GM18519 (cell line): ENCODE data around the gene AMPD2.
A peak's percentile ranks its signal among the peaks of the same experiment; 100 is the strongest.
"Not testable (repeated sequence)": the region's sequence is repeated elsewhere in the genome, so short reads cannot be mapped to it uniquely, and the experiment has no call there.

ENCODE experiments used
- ATAC-seq: cut with Tn5 transposase; IDR thresholded peaks from one replicate; pipeline ENCODE4 v1.9.1; 2021; ENCODE audit warnings: mild to moderate bottlenecking, moderate library complexity; ENCODE audit not compliant: unreplicated experiment, low FRiP score

The AMPD2 gene

DNA sequence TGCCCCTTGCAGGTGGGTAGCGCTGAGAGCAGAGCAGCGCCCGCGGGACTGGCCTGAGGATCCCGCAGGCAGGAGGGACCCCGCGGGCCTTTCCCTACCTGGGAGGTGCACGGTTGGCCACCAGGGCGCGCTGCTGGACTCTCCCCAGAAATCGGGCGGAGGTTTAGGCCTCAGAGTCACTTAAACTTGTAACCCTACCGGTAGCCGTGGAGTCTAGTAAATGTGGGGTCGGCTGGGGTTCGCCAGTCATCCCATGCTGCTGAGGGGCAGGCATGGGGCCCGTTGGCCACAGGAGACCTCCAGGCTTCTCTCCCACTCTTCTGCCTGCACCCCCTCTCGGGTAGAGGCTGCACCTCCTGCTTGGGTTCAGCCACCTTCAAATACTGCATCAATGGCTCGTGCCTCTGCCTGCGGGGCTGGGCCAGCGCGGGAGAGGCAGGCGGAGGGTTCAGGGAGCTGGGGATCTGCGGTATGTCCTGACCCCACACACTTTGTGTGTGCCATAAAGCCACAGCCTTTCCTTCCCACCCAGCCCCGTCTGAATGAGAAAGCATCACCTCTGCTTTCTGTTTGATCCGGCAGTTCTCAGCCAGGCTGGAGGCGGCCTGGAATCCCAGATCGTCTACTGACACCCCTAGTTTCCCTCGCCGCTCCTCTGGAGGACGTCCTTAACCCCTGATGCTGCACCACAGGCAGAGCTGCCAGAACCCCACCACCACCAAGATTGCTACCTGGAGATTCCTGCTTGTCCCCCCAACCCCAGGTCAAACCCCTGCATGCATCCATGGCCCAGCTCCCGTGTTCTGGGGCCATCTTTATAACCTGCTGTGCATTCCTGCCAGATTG, 24.0 kb downstream of the AMPD2 start:
- peak; percentile 55 for ATAC-seq

GRCh38 chr1:109644670-109645069, 25.0 kb downstream of the AMPD2 start:
- ATAC-seq, result no peak

DNA sequence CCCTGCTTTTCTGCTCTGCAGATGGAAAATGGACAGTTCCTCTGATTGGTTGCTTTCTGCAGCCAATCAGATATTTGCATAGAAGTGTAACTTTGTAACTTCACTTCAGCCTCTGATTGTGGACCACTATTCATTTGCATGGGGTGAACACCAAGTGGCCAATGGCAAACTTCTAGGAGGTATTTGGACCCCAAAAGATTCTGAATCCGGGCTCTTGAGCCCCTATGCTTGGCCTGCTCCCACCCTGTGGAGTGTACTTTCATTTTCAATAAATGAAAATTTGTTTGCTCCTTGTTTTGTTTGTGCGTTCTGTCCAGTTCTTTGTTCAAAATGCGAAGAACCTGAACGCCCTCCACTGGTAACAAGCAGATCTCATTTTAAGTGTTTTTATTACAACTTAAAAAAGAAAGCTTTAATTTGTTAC, 29.9 kb downstream of the AMPD2 start:
- no peak for ATAC-seq

DNA sequence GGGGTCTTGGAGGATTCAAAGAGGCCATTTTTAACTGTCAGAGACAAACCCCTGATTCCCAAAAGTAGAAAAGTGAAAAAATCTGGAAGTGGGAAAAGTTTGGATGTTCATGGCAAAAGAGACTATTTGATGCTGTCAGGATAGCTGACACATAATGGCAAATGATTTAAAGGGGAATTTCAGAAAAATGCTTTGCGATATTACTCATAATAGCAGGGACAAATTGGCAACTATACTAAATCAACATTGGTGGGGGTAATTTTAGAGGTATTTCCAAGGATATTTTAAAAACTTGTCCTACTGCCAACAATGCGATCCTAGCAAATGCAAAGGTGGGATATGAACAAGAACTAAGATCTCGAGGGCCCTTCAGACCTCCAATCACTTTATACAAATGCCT, 31.0 kb downstream of the AMPD2 start:
- no peak for ATAC-seq

GRCh38 chr1:109652402-109652801, 32.8 kb downstream of the AMPD2 start:
- no peak for ATAC-seq

- no peak for ATAC-seq
These were observed 33.7 kb downstream of the AMPD2 start for GRCh38 chr1:109653306-109653705.

DNA sequence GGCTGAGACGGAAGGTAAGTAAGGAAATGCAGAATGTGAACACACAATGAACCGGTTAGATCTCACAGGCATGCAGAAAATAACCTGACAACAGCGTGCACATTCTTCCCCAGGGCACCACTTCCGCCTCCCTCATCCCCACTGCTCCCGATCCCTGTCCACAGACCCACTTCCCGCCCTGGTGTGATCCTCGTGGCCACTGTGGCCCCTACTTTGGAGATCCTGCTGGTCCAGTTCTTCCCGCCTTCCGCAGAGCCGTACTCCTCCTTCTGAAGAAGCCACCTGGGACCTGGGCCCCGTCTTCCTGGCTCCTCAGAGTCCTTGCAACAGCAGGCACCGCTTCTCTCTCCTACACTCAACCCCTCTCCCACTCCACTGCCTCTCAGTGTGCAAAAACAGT, 34.9 kb downstream of the AMPD2 start:
- ATAC-seq, result no peak

DNA sequence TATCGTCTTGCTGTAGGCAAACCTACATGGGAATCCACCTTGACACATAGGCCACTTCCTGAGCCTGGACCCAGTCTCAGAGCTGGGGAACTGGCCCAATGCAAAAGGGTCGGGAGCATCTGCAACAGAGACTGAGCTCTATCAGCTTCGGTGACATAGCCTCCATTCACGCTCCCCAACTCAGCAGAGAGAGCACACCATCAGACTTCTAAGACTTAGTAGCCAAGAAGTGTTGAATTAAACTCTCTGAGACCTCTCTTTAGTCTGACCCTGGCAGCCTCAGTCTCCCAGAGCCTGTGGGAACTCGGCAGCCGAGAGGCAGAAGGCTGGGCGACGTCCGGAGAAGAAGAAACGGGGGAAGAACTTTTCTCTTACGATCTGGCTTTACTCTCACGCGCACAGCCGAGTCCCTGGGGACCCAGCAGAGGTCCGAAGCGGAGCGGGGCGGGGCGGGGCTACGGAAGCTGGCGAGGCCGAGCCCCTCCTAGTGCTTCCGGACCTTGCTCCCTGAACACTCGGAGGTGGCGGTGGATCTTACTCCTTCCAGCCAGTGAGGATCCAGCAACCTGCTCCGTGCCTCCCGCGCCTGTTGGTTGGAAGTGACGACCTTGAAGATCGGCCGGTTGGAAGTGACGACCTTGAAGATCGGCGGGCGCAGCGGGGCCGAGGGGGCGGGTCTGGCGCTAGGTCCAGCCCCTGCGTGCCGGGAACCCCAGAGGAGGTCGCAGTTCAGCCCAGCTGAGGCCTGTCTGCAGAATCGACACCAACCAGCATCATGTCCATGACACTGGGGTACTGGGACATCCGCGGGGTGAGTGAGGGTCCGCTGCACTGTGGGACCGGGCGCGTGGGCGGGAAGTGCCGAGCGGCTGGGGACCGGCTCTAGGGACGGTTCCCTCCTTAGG, 36.2 kb downstream of the AMPD2 start, which contains the start of gene GSTM4:
TSS of gene GSTM4 (plus strand) at position 485 of the 905 bp plus-strand sequence. CDS start at position 776, 291 bp downstream.
- peak; percentile 47 for ATAC-seq

DNA sequence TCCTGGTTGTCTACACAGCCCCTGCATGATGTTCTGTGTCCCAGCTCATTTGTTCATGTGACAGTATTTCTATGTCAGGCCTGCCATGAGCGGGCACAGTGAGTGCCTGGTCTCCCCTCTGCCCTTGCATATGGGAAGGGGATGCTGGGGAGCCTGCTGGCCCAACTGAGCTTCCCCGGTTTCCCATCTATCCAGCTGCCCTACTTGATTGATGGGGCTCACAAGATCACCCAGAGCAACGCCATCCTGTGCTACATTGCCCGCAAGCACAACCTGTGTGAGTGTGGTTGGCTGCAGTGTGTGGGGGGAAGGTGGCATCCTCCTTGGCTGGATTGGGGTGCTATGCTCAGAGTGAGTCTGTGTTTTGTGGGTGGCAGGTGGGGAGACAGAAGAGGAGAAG, 37.8 kb downstream of the AMPD2 start:
- no peak for ATAC-seq

DNA sequence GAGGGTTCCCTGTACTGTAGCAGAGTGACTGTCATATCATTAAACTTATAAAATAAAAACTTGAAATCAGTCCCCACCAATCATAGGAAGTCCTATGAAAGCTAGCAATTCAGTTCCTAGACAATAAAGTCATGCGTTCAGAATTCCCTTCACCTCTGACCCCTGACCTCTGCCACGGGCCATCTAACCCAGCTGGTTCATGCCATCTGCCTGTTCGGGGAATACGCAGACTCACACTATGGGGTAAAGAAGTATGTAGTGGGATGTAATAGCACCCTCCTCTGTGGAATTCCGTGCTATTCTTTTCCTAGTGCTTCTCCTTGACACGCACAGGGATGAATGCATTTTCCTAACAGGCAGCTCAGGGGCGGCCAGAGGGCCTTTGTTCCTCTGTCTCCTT, 38.3 kb downstream of the AMPD2 start:
- ATAC-seq, result no peak

GRCh38 chr1:109658533-109659042, 39.0 kb downstream of the AMPD2 start:
- no peak for ATAC-seq

DNA sequence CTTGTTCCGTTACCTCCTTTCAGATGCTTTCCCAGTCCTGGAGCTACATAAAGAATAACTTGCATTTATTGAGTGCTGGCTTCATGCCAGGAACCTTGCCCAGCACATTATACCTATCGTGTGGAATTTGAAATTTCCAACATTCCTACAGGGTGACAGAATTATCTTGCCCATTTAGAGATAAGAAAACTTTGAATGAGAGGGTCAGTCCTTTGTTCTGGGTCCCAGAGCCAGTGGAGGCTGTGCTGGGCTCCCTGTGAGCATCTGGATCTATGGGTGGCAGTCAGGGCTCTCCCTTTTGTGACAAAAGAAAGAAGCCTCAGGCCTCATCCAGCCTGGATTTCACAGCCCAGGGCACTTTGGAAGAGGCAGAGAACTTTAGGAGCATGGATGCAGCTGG, 39.5 kb downstream of the AMPD2 start:
- ATAC-seq, result no peak

DNA sequence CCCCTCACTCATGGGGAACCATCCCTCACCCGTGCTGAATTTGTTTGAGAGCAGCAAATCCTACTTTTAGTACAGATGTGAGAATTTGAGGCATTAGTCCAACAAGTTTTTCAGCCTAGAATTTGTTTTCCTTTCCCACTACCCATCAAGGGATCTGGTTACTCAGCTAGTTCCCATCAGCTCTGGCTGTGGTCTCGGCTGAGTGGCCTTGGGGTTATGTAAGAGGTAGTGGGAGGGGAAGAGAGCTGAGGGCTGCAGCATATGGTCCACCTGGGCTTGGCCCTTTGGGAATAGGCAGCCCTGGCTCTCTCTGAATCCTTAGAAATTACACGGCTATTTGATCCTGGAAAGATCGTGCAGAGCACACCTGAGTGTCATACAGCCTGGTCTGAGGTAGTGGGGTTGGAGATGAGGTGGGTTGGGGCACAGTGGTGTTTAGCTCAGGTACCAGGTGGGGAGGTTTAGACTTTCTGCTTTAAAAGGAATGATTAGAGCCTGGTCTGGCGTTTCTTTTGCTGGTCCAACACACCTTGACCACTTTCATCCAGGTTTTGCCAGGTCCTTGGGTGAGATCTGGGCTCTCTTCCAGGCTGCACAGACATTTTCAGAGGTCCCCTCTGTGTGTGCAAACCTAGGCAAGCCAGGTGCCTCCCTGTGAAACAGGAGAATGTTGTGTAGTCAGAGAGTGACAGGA, 40.5 kb downstream of the AMPD2 start:
- ATAC-seq, result no peak

- ATAC-seq, result not testable (repeated sequence)
These were observed 41.0 kb downstream of the AMPD2 start for GRCh38 chr1:109660691-109661026.

- ATAC-seq, result no peak
These were observed 41.8 kb downstream of the AMPD2 start for GRCh38 chr1:109661391-109661790.

DNA sequence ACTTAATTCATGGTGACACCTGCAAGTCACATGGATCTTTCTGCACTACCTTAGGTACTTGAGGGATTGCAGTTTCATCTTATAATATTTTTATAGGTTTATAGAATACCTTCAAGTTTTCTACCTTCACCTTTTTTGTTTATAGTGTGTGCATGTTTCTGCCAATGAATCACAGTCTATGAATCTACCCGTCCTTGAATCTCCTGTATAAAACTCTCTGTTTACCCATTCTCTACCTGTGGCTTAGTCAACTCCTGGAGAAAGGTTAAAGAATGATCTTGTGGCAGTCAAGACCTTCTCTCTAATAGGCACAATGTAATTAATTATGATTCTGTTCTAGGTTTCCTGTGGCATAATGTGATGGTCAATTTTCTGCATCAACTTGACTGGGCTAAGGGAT, 45.0 kb downstream of the AMPD2 start:
- no peak for ATAC-seq

DNA sequence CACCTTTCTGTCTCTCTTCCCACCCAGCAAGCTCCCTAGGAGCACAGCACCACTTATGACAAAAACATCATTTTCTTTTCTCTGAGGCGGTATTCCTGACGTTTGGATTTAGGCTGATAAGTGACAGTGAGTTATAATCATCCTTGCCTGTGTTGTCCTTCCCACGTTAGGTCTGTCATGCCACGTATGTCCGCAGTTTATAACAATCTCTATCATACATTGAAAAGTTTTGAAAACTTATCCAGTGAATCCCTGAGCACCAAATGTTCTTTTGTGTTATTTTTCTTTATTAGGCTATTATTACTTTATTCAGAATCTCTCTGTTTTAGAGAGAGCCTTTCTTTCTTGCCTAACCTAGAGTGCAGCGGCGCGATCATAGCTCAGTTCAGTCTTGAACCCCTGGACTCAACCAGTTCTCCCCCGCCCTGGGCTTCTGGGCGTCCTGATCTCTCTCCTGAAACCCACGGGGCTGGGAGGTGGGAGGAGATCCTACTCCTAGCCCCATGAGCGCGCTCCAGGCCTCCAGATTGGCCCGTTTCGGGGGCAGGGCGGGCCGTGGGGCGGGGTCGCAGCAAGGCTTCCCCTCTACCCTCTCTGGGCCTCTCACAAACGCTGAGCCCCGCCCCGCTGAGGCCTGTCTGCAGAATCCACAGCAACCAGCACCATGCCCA, 48.0 kb downstream of the AMPD2 start, which contains the start of gene GSTM2:
TSS of gene GSTM2 (plus strand) at position 606 of the 671 bp plus-strand sequence. CDS start at position 665, 59 bp downstream.
- ATAC-seq, result peak; percentile 81

GRCh38 chr1:109668123-109668775, 48.6 kb downstream of the AMPD2 start:
- ATAC-seq, result no peak

- ATAC-seq, result no peak
These were observed 49.8 kb downstream of the AMPD2 start for GRCh38 chr1:109669246-109669948.
